ENCODE measurements around the gene MTRF1.

Gene MTRF1, protein sequence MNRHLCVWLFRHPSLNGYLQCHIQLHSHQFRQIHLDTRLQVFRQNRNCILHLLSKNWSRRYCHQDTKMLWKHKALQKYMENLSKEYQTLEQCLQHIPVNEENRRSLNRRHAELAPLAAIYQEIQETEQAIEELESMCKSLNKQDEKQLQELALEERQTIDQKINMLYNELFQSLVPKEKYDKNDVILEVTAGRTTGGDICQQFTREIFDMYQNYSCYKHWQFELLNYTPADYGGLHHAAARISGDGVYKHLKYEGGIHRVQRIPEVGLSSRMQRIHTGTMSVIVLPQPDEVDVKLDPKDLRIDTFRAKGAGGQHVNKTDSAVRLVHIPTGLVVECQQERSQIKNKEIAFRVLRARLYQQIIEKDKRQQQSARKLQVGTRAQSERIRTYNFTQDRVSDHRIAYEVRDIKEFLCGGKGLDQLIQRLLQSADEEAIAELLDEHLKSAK

DNA sequence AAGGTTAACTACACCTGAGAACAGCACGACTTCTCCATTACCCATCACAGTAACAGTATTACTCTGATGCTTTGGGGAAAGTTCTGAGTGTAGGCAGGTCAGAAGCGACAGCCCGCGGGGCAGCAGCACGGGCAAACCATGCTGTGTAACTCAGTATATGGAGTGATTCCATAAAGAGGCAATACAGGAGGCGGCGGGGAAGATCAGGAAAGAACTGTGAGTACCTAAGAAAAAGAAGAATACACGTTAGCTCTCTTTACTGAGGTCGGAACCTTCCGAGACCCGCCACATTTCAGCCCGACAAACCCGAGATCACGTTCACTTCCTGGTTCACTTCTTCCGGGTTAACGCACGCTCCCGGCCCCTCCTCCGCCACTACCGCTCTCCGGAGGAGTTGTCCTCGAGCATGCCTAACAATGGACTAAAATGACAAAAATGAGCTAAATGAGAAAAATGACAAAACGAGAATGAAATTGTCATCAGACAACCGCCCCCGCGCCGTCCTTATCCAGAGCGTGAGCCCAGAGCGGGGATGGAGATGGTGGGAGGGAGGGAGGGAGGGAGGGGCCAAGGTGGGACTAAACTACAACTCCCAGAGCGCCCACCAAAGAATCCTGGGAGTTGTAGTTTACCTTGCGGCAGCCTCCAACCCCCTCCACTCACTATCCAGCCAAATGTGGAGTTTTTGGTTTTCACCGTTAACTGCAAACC, at the start of gene MTRF1:
MTRF1 (minus strand) TSS at position 316 of the 711 bp plus-strand sequence. CDS start 2,669 bp downstream, outside the sequence.
- peak; percentile 41 to 45 for DNase-seq (ENCODE audit: low read depth in 2 of 2)

- DNase-seq (ENCODE audit: low read depth in 2 of 2), result no peak
These were observed 49.7 kb upstream of the MTRF1 start for GRCh38 chr13:41313117-41313516.

GRCh38 chr13:41312176-41312500, 48.8 kb upstream of the MTRF1 start:
- no peak for DNase-seq (ENCODE audit: low read depth in 2 of 2)

- DNase-seq (ENCODE audit: low read depth in 2 of 2), result no peak
These were observed 48.2 kb upstream of the MTRF1 start for GRCh38 chr13:41311406-41312175.

- DNase-seq (ENCODE audit: low read depth in 2 of 2), result peak; percentile 66 to 68
These were observed 47.6 kb upstream of the MTRF1 start, which contains the start of gene NAA16 for GRCh38 chr13:41310963-41311405. NAA16 (plus strand) TSS chr13:41311267; CDS start chr13:41311529, 262 bp downstream.

- DNase-seq (ENCODE audit: low read depth in 2 of 2), result no peak
These were observed 44.7 kb upstream of the MTRF1 start for GRCh38 chr13:41307884-41308640.

DNA sequence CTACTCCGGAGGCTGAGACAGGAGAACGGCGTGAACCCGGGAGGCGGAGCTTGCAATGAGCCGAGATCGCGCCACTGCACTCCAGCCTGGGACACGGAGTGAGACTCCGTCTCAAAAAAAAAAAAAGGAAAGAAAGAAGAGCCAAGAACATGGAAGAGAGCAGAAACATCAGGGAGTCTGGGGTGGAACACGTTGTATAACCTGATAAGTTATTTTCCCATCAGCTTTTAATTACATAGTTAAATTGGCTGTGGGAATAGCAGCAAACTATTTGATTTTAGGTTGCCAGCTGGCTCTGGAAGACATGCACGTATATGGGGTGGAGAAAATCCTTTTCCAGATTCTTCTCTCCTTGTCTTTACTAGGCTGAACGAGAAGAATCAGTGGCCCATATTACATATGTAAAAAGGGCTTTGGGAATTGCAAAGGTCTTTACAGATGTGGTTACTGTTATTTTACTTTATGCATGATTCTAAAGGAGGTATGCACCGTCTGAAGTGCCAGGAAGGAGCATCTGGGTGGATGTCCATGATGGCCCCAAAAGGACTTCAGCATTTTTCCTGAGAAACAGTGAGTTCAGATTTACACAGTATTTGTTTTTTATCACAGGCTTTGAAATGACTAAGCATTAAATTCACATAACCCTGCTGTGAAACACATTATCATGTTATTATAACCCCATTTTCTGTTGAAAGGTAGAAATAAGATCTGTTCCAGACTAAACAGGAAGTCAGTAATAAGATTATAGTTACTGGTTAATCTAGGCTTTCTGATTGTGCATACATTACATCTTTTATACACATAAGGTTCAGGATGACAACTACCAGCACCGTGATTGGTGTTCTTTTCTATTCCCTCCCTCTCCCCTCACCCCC, 43.1 kb upstream of the MTRF1 start:
- DNase-seq (ENCODE audit: low read depth in 2 of 2), result no peak

DNA sequence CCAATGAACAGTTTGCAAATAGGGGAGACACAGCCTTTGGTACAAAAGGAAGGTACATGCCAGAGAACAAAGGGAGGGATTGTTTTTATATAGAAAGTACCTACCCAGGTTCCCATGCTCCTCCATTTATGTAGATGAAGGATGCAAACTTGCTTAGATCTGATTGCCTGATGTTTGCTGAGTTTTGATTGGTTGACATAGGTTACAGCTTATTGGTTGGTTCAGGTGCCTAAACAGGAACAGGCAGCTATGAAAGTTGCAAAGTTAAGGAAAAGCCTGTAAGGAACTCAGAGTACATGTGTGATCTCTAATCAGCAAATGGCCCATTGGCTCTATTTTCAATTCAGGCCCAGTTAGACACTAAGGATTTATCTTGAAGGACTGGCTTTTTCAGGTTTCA, 41.2 kb upstream of the MTRF1 start:
- no peak for DNase-seq (ENCODE audit: low read depth in 2 of 2)

DNA sequence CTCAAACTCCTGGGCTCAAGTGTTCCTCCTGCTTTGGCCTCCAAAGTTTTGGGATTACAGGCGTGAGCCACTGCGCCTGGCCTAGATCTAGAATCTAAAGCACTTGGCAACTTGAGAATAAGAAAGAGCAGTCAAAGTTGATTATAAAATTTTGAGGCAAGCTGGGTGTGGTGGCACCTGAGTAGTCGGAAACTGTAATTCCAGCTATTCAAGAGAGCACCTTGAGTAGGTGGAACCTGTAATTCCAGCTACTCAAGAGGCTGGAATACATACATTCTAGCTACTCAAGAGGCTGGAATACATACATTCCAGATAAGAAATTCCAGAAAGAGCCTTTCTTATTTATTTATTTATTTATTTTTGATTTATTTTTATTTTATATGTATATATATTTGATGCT, 39.4 kb upstream of the MTRF1 start:
- DNase-seq (ENCODE audit: low read depth in 2 of 2), result no peak

DNA sequence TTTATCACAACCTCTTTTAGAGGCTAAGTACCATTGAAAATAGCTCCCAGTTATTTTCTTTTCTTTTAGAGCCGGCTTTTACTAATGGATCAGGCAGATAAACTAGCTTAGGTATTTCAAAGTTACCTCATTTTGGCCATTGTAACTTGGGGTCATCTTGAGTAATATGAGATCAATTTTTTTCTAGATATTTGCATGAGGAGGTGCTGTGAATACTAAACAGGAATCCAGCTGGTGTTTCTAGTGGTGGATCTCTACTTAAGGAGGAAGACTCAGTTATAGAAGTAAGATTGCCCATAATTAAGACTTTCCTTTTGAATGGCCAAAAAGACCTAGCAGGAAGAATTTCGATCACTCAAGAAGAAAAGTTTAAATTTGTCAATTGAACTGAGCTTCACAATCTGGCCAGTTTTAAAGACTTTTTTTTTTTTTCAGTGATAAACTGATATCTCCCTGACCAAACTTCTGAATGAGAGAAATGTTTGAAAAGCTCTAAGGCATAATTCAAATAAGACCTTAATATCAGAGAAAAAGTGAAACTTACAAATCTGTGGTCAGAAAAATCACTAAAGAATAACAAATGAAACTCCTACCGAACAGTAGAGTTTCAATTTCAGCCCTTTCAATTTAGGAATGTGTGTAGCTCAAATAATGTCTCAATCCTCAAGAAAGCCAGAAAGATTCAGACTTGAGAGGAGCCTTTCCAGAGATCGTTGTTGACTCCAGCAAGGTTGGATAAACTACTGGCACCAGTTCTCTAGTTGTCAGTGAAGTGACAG, 36.1 kb upstream of the MTRF1 start:
- DNase-seq (ENCODE audit: low read depth in 2 of 2), result no peak

DNA sequence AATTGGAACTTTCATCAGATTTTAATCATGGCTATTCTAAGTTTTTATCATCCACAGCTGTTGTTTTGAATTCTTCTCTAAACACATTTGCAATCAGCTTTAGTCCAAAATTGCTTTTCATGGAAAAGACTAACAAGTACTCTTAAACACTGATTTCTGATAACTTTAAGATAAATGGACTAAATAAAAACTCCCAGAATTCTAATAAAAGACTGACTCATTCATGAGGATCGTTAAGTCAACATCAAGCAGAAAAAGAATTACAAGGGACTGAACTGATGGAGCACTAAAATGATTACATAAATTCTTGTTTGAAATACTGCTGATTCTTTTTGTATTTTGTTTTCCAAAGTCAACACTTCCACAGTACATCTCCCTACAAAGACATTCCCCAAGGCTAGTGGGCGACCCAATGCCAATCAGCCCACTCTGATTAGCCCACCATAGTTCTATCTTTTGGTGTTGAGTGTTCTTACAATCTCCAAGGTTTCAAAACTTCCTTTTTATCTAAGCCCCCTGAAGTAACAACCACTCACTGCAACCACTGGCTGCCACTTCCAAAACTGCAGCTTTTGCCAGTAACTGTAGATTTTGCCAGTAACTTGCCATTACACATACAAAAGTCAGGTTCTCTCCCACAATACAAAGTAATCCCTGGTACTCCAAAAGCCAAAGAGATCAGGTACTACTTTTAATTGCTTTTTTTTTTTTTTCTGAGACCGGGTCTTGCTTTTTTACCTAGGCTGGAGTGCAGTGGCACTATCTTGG, 33.7 kb upstream of the MTRF1 start:
- no peak for DNase-seq (ENCODE audit: low read depth in 2 of 2)

GRCh38 chr13:41295973-41296372, 32.6 kb upstream of the MTRF1 start:
- no peak for DNase-seq (ENCODE audit: low read depth in 2 of 2)

DNA sequence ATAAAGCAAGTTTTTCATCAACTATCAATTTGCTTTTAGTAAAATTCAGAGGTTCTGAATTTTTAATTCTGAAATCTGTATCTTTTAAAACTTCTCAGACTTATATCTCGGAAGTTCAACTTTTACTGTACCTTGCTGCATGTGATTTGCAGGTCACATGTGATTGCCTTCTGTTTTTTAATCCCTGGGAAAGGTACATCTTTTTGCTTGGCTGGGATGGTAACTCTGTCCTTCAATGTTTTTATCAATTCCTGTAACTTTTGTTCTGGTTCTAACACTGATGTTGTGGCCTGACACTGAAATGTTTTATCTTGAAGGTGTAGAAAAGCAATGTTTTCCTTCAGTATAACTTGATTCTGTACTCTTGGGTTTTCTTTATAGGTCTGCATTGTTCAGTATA, 31.5 kb upstream of the MTRF1 start:
- DNase-seq (ENCODE audit: low read depth in 2 of 2), result no peak

DNA sequence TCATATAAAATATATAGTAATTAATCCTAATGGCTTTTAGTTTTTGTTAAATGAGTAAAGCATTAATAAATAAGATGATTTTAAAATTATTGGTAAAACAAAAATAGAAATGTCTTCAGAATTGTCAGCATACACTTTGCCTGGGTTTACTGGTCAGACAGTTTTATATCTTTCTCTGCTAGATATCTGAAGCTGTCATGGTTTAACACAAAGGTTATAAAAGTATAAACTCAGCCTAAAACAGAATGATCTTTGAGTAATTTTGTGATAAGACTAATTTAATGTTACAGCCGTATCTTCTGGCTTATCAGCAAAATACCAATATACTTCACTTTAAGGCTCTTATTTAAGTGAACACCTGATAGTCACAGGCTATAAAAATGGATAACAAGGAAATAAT, 29.9 kb upstream of the MTRF1 start:
- DNase-seq (ENCODE audit: low read depth in 2 of 2), result no peak

DNA sequence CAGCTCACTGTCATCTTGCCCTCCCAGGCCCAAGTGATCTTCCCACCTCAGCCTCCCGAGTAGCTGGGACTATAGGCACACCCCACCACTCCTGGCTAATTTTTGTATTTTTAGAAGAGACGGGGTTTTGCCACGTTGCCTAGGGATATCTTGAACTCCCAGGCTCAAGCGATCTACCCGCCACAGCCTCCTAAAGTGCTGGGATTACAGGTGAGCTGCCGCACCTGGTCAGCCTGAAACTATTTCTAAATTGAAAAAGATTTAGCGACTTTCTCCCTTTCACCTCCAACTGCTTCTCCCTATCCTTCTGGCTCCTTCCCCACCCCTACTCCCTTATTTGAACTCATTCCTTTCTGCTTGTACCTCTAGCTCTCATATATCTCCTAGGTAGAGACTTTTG, 27.9 kb upstream of the MTRF1 start:
- no peak for DNase-seq (ENCODE audit: low read depth in 2 of 2)

GRCh38 chr13:41289463-41289881, 26.1 kb upstream of the MTRF1 start:
- DNase-seq (ENCODE audit: low read depth in 2 of 2), result no peak

- no peak for DNase-seq (ENCODE audit: low read depth in 2 of 2)
These were observed 23.0 kb upstream of the MTRF1 start for GRCh38 chr13:41286370-41286769.

GRCh38 chr13:41284512-41285288, 21.3 kb upstream of the MTRF1 start:
- peak; percentile 15 to 16 for DNase-seq (ENCODE audit: low read depth in 2 of 2)
